DLD1 (cell line): ENCODE measurements around the gene SC5D.

Experiments used
- in situ Hi-C: cut with HindIII; loops from 2 replicates; pipeline ENCODE4 v1.10.0; 2017; ENCODE audit warnings: low sequenced_read_pairs

The SC5D gene

DNA sequence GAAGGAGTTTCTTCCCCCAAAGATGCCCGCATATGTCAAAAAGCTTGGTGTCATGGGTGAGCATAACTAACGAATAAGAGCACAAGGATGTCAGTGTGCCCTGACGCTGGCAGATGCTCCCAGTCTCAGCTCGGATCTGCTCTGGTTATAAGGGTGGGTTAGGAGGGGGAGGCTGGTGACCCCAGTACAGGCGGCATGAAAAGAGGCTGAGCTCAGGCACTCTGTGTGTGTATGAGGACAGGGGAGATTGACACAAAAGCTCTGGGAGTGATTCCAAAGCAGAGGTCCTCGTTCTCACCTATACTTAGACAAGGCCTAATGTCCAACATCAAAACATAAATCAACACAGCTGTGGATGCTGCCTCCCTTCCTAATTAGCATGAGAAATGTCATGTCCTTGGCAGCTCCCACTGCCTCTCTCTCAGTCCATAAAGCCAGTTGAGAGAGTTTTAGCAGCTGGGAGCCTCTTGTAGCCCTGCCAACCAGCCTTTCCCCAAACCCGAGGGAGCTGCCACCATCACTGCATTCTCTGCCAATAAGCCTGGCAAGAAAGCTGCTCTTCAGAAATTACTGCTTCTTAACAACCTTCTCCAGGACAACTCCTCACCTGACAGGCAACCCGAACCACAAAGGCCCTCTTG lies 59.8 kb downstream of the SC5D start:
- in situ Hi-C loops = no loop called here

DNA sequence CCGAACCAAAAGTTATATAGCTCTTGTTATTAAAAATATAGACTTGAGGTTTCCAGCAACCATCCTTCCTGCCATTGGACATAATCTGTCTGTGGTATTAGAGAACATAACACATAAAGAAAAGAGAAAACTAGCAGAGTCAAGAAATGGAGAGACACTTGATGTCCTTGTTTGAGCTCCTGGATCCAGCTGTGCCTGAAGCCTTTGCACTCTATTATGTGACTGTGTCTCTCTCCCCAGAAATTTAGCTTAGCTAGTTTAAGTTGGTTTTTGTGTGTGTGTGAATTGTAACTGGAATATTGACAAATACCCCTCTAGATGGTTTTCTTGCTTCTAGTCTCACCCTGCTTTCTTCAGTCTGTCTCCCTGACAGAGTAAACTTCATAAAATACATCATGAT lies 61.6 kb downstream of the SC5D start:
- in situ Hi-C loops = no loop called here

DNA sequence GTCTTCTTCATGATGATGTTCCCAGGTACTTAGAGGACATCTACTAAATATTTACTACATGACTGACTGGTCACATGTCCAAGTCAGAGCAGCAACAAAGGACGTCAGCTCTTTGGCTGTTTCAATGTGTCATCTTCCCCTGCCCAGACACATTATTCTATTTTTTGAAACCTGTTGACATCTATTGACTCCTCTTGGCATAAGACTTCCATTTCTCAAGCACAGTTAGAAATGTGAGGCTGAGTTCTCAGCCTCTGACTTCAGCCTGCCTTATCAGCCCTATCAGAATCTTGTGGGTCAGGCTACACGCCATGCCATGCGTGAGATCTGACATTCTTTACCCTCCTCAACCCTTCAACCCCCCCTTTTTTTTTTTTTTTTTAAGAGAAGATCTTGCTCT lies 63.8 kb downstream of the SC5D start:
- in situ Hi-C loops = loop anchor here (5.0 kb wide), 1 partner anchor 34 kb away; no protein-coding TSS in a partner anchor
